ENCODE data around the gene DDR2. TPM values are rescaled to one million over a fixed set of nuclear protein-coding genes. Genes with fewer than 3 reads are reported as not detected.
"Not testable (repeated sequence)": the region's sequence is repeated elsewhere in the genome, so short reads cannot be mapped to it uniquely, and the experiment has no call there.

Gene DDR2
- total RNA-seq = 10 to 100 TPM; 75.1 to 80.3 TPM
- long read RNA-seq, partial matches to known transcripts = 30 of 36 reads
- long read RNA-seq, other reads (novel, unspliced or antisense) = 2 of 36 reads

- peak; percentile 72 to 73 for ATAC-seq
- intact Hi-C loops (cut with DNase I) = loop anchor here in 1 of 2 donors (5.0 kb wide), 1 partner anchor 55 kb away; no protein-coding TSS in a partner anchor
- DNase-seq = peak; percentile 82
Observed at GRCh38 chr1:162632217-162632666, at the start of gene DDR2. TSS of gene DDR2 (plus strand) at chr1:162632464. CDS start at chr1:162719064, 86,600 bp downstream.

GRCh38 chr1:162582901-162583300, 49.4 kb upstream of the DDR2 start:
- intact Hi-C loops (cut with DNase I); DNase-seq; ATAC-seq: not testable (repeated sequence)

- intact Hi-C loops (cut with DNase I); DNase-seq; ATAC-seq: not testable (repeated sequence)
Observed at GRCh38 chr1:162585101-162585500, 47.2 kb upstream of the DDR2 start.

- intact Hi-C loops (cut with DNase I) = no loop called here
- DNase-seq (no peak), ATAC-seq (no peak)
Observed at GRCh38 chr1:162587347-162587746, 44.9 kb upstream of the DDR2 start.

GRCh38 chr1:162587761-162588260, 44.5 kb upstream of the DDR2 start:
- no peak for DNase-seq

GRCh38 chr1:162590101-162590500, 42.2 kb upstream of the DDR2 start:
- DNase-seq (no peak), ATAC-seq (no peak)
- intact Hi-C loops (cut with DNase I) = no loop called here

More at GRCh38 chr1:162587761-162588260, 44.5 kb upstream of the DDR2 start:
- intact Hi-C loops (cut with DNase I) = no loop called here
- ATAC-seq = no peak

- no peak for DNase-seq
- ATAC-seq = no peak
- intact Hi-C loops (cut with DNase I) = no loop called here
Observed at GRCh38 chr1:162590686-162591085, 41.6 kb upstream of the DDR2 start.

GRCh38 chr1:162596514-162597170, 35.6 kb upstream of the DDR2 start:
- intact Hi-C loops (cut with DNase I) = no loop called here
- no peak for ATAC-seq
- DNase-seq = no peak

- intact Hi-C loops (cut with DNase I) = no loop called here
- ATAC-seq (no peak), DNase-seq (no peak)
Observed at GRCh38 chr1:162599451-162599850, 32.8 kb upstream of the DDR2 start.

GRCh38 chr1:162603117-162603516, 29.1 kb upstream of the DDR2 start:
- not testable (repeated sequence) for DNase-seq, ATAC-seq

GRCh38 chr1:162605225-162605927, 26.9 kb upstream of the DDR2 start:
- DNase-seq (no peak), ATAC-seq (peak in 1 of 2 donors; percentile 26)

More at GRCh38 chr1:162603117-162603516, 29.1 kb upstream of the DDR2 start:
- intact Hi-C loops (cut with DNase I) = not testable (repeated sequence)

GRCh38 chr1:162609306-162609705, 23.0 kb upstream of the DDR2 start:
- ATAC-seq (no peak), DNase-seq (no peak)
- intact Hi-C loops (cut with DNase I) = no loop called here

More at GRCh38 chr1:162605225-162605927, 26.9 kb upstream of the DDR2 start:
- intact Hi-C loops (cut with DNase I) = no loop called here

GRCh38 chr1:162612606-162613400, 19.5 kb upstream of the DDR2 start:
- peak; percentile 67 to 89 for ATAC-seq
- intact Hi-C loops (cut with DNase I) = loop anchor here (2.0 to 10.0 kb wide), 2 partner anchors 182 to 188 kb away; partner anchors contain the start of gene HSD17B7 (in 1 of the 2)
- DNase-seq = peak; percentile 42

GRCh38 chr1:162616848-162617247, 15.4 kb upstream of the DDR2 start:
- DNase-seq = no peak
- ATAC-seq = no peak
- intact Hi-C loops (cut with DNase I) = loop anchor here in 1 of 2 donors (10.0 kb wide), 1 partner anchor 178 kb away; the partner anchor contains the start of gene HSD17B7

- intact Hi-C loops (cut with DNase I) = loop anchor here in 1 of 2 donors (10.0 kb wide), 1 partner anchor 177 kb away; the partner anchor contains the start of gene HSD17B7
- ATAC-seq = no peak
- DNase-seq = no peak
Observed at GRCh38 chr1:162617513-162617912, 14.8 kb upstream of the DDR2 start.

GRCh38 chr1:162619076-162619475, 13.2 kb upstream of the DDR2 start:
- DNase-seq = no peak
- intact Hi-C loops (cut with DNase I) = loop anchor here in 1 of 2 donors (10.0 kb wide), 1 partner anchor 176 kb away; the partner anchor contains the start of gene HSD17B7
- ATAC-seq = no peak

GRCh38 chr1:162621256-162621655, 11.0 kb upstream of the DDR2 start:
- intact Hi-C loops (cut with DNase I) = no loop called here
- DNase-seq (no peak), ATAC-seq (no peak)

GRCh38 chr1:162625679-162626078, 6.6 kb upstream of the DDR2 start:
- DNase-seq = no peak
- ATAC-seq = no peak
- intact Hi-C loops (cut with DNase I) = no loop called here

GRCh38 chr1:162626094-162626493, 6.2 kb upstream of the DDR2 start:
- ATAC-seq (peak; percentile 11 to 48), DNase-seq (no peak)
- intact Hi-C loops (cut with DNase I) = no loop called here
